ENCODE measurements around the gene SETD7.
"Not testable (repeated sequence)": the region's sequence is repeated elsewhere in the genome, so short reads cannot be mapped to it uniquely, and the experiment has no call there.

GRCh38 chr4:139464512-139464911, 91.5 kb downstream of the SETD7 start:
- not testable (repeated sequence) for TF ChIP-seq CTCF (conservative IDR thresholded peaks at IDR 0.05; ENCODE audit: low read depth, low read length); BHLHE40 (IDR thresholded peaks at IDR 0.05; ENCODE audit: low read depth, low read length); USF2 (IDR thresholded peaks at IDR 0.05; ENCODE audit: low read depth, low read length)
